Esophagus (tissue), 2 donors: ENCODE results near the gene KCNK1. TPM values are rescaled to one million over a fixed set of nuclear protein-coding genes. Genes with fewer than 3 reads are reported as not detected.
"Not testable (repeated sequence)": the region's sequence is repeated elsewhere in the genome, so short reads cannot be mapped to it uniquely, and the experiment has no call there.

Experiments
- H3K27ac ChIP-seq, 2 donors: one replicate each; pipeline ENCODE4 v1.5.1; 2013; ENCODE audit warnings: low read depth in 2 of 2, mild to moderate bottlenecking in 2 of 2, inconsistent platforms in 1 of 2, low read length in 1 of 2, moderate library complexity in 1 of 2
- H3K27me3 ChIP-seq, 2 donors: one replicate each; pipeline ENCODE4 v1.6.1; 2013; ENCODE audit warnings: low read length in 2 of 2, control low read depth in 1 of 2, mild to moderate bottlenecking in 1 of 2; ENCODE audit not compliant: insufficient read depth in 2 of 2, control insufficient read depth in 1 of 2
- H3K36me3 ChIP-seq, 2 donors: one replicate each; pipeline ENCODE4 v1.6.1; 2013; ENCODE audit warnings: low read length in 1 of 2; ENCODE audit not compliant: control insufficient read depth in 2 of 2, insufficient read depth in 2 of 2
- H3K4me1 ChIP-seq, 2 donors: one replicate each; pipeline ENCODE4 v1.6.1; 2013; ENCODE audit warnings: low read length in 1 of 2; ENCODE audit not compliant: control insufficient read depth in 2 of 2, insufficient read depth in 2 of 2
- H3K4me3 ChIP-seq, 2 donors: one replicate each; pipeline ENCODE4 v1.5.1; 2013; ENCODE audit warnings: low read length in 2 of 2, mild to moderate bottlenecking in 2 of 2, low read depth in 1 of 2, moderate library complexity in 1 of 2
- H3K9me3 ChIP-seq, 2 donors: one replicate each; pipeline ENCODE4 v1.6.1; 2013; ENCODE audit warnings: mild to moderate bottlenecking in 2 of 2, low read depth in 1 of 2, low read length in 1 of 2, moderate library complexity in 1 of 2; ENCODE audit not compliant: control insufficient read depth in 2 of 2, insufficient read depth in 1 of 2
- WGBS, 2 donors: extraction: QIAGEN DNeasy Blood & Tissue Kit; methylation state at CpG; one replicate each; pipeline ENCODE4 v1.1.7; 2013; 5-methylcytosine and 5-hydroxymethylcytosine counted together
- polyA plus RNA-seq, 2 donors: library from polyadenylated mRNA; stranded (reverse); fragments of 200-250 nt; gene quantifications; one replicate each; pipeline ENCODE4 v1.2.3, GENCODE V29; 2013
- donor health status: healthy with polysubstance abuse.
- donor health status: Bipolar disorder and iron deficiency.

KCNK1 gene
- polyA plus RNA-seq, 2 donors: 23.2 to 26.3 TPM

- Histone ChIP-seq H3K27me3 (no peaks in the 10 kb centered on the region), H3K36me3 (no peaks in the 10 kb centered on the region), H3K4me3 (no peak overlapping the region), H3K4me1 (no peaks in the 10 kb centered on the region), H3K9me3 (no peaks in the 10 kb centered on the region), H3K27ac (no peak overlapping the region)
- WGBS, 2 donors: 78 to 92% methylated on average over 2 of the region's 2 CpGs
These were observed 8.7 kb upstream of the KCNK1 start for GRCh38 chr1:233605205-233605604.

GRCh38 chr1:233606813-233607212 lies 7.1 kb upstream of the KCNK1 start:
- Histone ChIP-seq H3K27ac (no peak overlapping the region), H3K27me3 (no peaks in the 10 kb centered on the region), H3K4me3 (no peak overlapping the region), H3K9me3 (no peaks in the 10 kb centered on the region), H3K36me3 (no peaks in the 10 kb centered on the region), H3K4me1 (no peaks in the 10 kb centered on the region)
- 76 to 88% methylated on average over 5 of the region's 5 CpGs for WGBS, 2 donors

GRCh38 chr1:233607252-233608119 lies 6.4 kb upstream of the KCNK1 start:
- Histone ChIP-seq H3K27ac (no peak overlapping the region), H3K9me3 (no peaks in the 10 kb centered on the region), H3K4me1 (no peaks in the 10 kb centered on the region), H3K27me3 (no peaks in the 10 kb centered on the region), H3K4me3 (no peak overlapping the region), H3K36me3 (no peaks in the 10 kb centered on the region)
- WGBS, 2 donors: 44 to 45% methylated on average over 8 of the region's 8 CpGs

- no peaks in the 10 kb centered on the region for H3K27me3 ChIP-seq
- no peaks in the 10 kb centered on the region for H3K36me3 ChIP-seq
- WGBS, 2 donors: 92 to 95% methylated on average over 3 of the region's 3 CpGs
- no peaks in the 10 kb centered on the region for H3K9me3 ChIP-seq
- H3K4me3 ChIP-seq: no peak overlapping the region
- no peaks in the 10 kb centered on the region for H3K4me1 ChIP-seq
- H3K27ac ChIP-seq: no peak overlapping the region
These were observed 4.9 kb upstream of the KCNK1 start for GRCh38 chr1:233608988-233609387.

GRCh38 chr1:233609926-233610325 lies 4.0 kb upstream of the KCNK1 start:
- no peak overlapping the region for H3K4me3 ChIP-seq
- H3K27ac ChIP-seq: no peak overlapping the region
- no peaks in the 10 kb centered on the region for H3K36me3 ChIP-seq
- H3K27me3 ChIP-seq: no peaks in the 10 kb centered on the region
- H3K9me3 ChIP-seq: no peaks in the 10 kb centered on the region
- no peaks in the 10 kb centered on the region for H3K4me1 ChIP-seq
- WGBS, 2 donors: 79 to 85% methylated on average over 4 of the region's 4 CpGs

- no peaks in the 10 kb centered on the region for H3K4me1 ChIP-seq
- no peak overlapping the region for H3K4me3 ChIP-seq
- no peaks in the 10 kb centered on the region for H3K27me3 ChIP-seq
- H3K27ac ChIP-seq: no peak overlapping the region
- H3K36me3 ChIP-seq: no peaks in the 10 kb centered on the region
- WGBS, 2 donors: 85 to 94% methylated on average over 2 of the region's 2 CpGs
- H3K9me3 ChIP-seq: no peaks in the 10 kb centered on the region
These were observed 3.3 kb upstream of the KCNK1 start for GRCh38 chr1:233610628-233611027.

- not testable (repeated sequence) for H3K9me3 ChIP-seq, H3K27me3 ChIP-seq, H3K4me1 ChIP-seq, H3K4me3 ChIP-seq, H3K27ac ChIP-seq, H3K36me3 ChIP-seq
- WGBS, 2 donors: 69 to 77% methylated on average over 5 of the region's 5 CpGs
These were observed 2.5 kb upstream of the KCNK1 start for GRCh38 chr1:233611363-233611762.

- Histone ChIP-seq H3K4me1 (no peaks in the 10 kb centered on the region), H3K27ac (peak overlapping the region; percentile 74 to 87), H3K27me3 (no peaks in the 10 kb centered on the region), H3K36me3 (peaks cover 0 to 2% of the 10 kb centered on the region in 2 donors), H3K9me3 (no peaks in the 10 kb centered on the region), H3K4me3 (peak overlapping the region; percentile 66 to 92)
- WGBS, 2 donors: 2% methylated on average over 31 to 43 of the region's 43 CpGs
These were observed 352 bp downstream of the KCNK1 start for GRCh38 chr1:233614173-233614742.

GRCh38 chr1:233614743-233615521 lies 1.0 kb downstream of the KCNK1 start:
- H3K27ac ChIP-seq: peak overlapping the region; percentile 74 to 87

More at GRCh38 chr1:233614743-233615521, 1.0 kb downstream of the KCNK1 start:
- Histone ChIP-seq H3K4me1 (no peaks in the 10 kb centered on the region), H3K4me3 (peak overlapping the region; percentile 66 to 92), H3K36me3 (peaks cover 0 to 2% of the 10 kb centered on the region in 2 donors), H3K9me3 (no peaks in the 10 kb centered on the region), H3K27me3 (no peaks in the 10 kb centered on the region)
- 14 to 20% methylated on average over 36 of the region's 36 CpGs for WGBS, 2 donors
